RPMI7951 (cell line): ENCODE data around the gene TP73. TPM values are rescaled to one million over a fixed set of nuclear protein-coding genes. Genes with fewer than 3 reads are reported as not detected.
A peak's percentile ranks its signal among the peaks of the same experiment; 100 is the strongest.

Source experiments
- DNase-seq: peaks from one replicate; pipeline ENCODE4 v3.0.0-alpha.2; 2012; ENCODE audit warnings: low read depth
- total RNA-seq: library from RNA; depleted of rRNA; stranded (reverse); fragments of >200 nt; shearing (Covaris generic); gene quantifications from 2 replicates; pipeline ENCODE4 v1.2.3, GENCODE V29; 2014

TP73 gene
- total RNA-seq, 1 experiment from 2014 or later, result not detected

DNA sequence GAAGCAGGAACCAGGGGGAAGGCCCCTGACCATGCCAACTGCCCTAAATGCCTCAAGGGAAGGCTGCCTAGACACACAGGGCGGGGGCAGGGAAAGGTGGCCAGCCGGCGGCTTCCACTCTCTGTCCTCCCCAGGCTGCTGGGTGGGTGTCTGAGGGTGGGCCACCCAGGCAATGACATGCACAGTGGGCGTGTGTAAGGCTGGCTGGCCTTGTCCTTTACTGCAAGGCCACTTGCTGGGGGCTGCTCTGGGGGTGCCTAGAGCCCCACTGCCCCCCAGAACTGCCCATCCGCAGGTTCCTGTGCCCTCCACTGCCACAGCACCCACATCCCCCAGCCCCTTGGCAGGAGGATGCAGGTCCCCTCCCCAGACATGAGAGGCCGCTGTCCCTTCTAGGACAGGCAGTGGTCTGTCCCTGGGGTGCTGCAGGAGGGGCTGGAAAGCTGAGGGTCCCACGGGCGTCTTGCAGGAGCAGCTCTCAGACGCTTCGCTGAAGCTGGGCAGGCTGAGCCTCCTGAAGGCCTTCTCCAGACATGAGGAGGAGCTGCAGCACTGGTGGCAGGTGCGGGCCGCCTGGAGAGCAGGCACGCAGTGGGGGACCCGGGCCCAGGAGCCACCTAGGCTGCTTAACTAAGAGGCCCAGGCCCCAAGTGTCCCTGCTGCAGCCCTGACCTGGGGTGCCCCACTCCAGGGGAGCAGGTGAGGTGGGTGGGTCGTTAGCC, 110.0 kb downstream of the TP73 start:
- DNase-seq, result no peak

GRCh38 chr1:3762873-3763228, 110.5 kb downstream of the TP73 start:
- DNase-seq, result no peak

DNA sequence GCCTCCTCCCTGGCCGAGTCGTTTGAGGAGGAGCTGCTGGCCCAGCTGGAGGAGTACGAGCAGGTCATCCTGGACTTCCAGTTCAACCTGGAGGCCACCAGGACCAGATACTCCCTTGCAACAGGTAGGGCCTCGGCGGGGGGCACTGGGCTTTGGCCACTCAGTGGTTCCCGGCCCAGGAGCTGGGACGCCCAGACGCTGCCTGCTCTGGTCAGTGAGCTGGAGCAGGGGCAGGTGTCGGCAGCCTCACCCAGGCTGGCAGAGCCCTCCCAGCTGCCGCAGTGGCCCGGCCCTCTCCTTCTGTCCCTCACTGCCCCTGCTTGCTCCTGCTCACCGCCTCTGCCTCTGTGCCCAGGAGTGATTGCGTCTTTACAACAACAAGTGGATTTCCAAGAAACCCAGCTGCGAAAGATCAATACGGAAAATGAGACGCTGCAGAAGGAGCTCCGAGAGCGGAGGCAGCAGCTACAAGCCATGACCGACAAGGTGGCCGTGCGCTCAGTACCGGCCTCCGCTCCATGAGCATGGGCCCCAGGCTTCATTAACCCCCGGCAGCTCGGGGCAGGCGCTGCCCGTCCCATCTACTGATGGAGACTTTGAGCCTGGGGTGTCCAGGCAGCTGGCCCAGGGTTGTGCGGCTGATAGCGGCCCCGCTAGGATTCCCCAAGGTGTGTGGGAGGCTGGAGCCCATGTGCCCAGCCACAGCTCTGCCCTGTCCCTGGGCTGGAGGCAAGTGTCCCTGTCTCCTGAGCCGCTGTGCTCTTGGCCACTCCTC, 111.2 kb downstream of the TP73 start:
- DNase-seq, result no peak

DNA sequence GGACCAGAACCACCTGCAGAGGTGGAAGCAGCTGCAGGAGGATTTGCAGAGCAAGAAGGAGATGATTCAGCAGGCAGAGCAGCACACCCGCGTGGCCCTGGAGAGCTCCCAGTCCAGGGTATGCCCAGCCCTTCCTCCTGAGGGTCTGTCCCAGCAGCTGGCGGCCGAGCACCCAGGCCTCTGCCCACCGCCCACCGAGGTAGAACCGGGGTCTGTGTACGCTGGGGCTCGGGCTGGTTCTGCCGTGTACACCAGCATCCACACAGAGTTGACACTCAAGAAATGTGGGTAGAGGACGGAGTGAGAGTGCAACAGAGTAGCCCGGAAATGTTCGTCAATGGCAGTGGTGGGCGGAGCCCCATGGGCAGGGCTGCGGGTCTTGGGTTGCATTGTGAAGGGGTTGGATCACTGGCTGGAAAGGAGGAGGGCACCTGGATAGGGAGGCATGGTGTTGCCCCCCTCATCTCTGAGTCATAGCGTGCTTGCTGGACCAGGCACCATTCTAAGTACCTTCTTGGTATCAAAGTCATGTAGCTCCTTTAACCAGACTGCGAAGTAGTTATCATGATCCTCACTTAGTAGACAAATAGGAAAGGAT, 115.1 kb downstream of the TP73 start:
- no peak for DNase-seq

GRCh38 chr1:3768811-3769390, 116.6 kb downstream of the TP73 start:
- DNase-seq, result no peak

DNA sequence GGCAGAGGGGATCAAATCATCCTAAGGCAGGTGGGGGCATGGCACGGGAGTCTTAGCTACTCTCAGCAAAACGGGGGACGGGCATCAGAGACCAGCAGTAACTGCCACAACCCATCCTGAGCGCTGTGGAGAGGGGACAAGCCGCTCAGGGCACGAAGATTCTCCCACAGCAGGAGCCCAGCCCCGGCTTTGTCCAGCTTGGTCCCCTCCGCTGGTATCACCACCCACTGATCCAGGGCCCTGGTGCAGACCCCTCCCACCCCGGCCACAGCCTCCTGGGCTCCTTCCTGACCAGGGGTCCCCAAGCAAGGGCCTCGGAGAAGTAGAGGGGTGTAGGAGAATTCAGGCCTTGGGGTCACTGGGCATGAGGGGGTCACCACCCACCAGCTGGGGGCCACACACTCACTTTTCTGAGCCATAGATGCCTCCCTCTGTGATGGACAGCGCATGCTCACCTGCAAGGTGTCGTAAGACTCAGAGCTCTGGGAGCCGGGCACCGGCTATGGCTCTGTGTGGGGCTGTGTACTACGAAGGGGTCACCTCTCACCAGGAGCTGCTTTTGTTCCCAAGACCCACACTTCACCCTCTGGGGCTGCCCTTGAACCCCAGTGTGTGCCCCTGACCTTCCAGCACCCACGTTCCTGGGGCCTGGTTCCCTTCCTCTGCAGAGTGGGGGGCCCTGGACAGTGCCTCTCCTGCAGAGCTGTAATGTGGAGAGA, 117.9 kb downstream of the TP73 start:
- DNase-seq, result no peak

DNA sequence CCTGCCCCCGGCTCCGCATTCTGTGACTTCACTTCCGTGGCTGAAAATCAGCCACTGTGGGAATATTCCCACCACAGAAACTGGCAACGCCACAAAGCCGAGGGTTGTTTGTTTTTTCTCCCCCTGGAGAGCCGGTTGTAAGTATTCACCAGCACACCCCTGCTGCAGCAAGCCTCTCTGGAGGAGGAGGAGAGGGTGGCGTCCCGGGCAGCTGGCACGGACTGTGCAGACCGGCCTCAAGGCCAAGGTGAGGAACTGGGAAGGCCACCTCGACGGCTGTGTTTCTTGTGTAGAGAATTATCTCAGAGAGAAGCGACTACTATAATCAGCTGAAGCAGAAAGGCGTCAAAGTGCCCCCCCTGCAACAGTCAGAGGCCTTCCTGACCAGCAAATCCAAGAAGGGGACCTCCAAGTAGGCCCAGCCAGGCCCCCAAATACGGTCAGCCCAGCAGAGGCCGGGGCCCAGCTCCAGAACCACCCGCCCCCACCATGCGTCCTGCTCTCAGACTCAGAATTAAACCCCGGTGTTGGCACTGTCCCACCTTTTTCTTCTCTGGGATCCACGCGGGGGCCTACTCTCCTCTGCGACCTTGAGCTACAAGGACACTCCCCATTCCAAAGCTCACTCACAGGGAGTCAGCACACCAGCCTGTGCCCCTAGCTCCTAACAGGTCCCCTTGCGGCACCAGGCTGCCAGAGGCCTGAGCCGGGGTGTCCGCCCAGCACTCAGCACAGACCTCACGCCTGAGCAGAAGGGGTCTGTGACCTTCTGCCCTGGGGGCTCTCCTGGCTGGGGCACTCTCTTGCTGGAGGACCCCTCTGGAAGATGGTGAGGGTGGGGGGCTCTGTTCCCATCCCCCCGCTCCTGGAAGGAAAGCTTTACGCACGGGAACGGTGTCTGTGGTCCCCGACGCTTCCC, 119.1 kb downstream of the TP73 start:
- DNase-seq, result no peak

GRCh38 chr1:3772027-3772714, 119.9 kb downstream of the TP73 start:
- peak; percentile 70 for DNase-seq

DNA sequence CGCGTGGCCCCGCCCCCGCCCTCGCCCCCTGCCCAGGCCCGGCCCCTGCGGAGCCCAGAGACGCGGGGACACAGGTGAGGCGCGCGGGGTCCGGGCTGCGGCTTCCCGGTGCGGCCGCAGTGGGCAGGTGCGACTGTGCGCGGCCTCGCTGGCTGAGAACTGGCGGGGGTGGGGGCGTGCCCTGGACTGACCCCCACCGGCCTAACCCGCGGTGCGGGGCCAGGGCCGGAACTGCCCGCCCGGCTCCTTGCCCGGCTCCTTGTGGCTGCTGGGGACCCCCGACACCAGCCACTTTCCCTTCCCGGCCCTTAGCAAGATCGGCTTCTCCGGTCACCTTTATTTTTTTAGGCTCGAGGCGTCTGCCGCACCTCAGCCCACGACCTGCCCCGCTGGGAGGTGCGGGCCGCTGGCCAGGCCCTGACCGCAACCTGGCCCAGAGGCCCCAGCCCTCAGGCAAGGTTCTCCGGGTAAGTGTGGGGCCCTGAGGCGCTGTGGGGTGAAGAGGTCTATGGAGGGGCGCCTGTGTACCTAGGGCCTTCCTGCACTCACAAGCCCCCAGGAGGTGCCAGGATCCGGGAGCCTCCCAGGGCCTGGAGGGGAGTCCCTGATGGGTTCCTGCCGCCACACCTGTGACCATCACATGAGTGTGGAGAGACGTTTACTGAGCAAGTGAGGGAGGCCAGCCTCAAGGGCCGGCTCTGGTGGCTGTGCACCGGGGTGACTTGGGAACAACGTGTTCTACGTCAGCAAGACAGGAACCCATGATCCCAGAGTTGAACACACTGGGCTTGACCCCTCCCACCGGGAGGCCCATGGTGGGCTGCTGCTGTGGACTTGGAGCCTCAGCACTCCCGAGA, 120.6 kb downstream of the TP73 start, which contains the start of gene SMIM1:
SMIM1 (plus strand) TSS at position 35 of the 857 bp plus-strand sequence. CDS start 2,625 bp downstream, outside the sequence.
- no peak for DNase-seq

DNA sequence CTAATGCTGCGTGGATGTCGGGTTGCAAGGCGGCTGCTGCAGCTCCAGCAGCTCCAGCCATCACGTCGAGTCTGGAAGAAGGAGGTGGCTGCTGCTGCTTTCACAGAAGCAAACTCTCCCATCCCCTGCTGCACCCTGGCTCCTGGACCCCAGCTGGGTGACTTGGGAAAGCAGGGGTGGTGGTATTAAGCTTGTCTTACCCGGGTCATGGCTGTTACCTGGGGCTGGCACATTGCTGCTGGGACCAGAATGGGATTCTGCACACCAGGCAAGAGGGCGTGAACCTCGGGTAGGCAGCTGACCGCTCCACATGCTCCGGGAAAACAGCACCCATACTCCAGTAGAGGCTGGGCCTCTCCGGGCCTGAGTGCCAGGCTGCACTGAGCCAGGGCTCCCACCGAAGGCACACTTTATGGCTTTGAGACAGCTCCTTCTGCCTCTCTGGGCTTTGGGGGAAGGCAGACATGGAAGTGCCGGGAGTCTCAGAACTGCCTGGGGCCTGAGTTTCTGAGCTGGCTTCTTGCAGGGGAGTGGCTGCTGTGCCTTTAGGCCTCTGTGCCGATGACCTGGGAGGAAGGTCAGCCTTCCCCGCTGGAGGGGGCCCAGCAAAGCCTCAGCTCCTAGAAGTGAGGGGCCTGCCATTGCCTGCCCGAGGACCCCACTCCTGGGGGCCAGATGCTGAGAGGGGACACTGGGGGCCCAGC, 121.4 kb downstream of the TP73 start:
- DNase-seq, result no peak

- DNase-seq, result no peak
Observed at GRCh38 chr1:3774276-3774945, 122.1 kb downstream of the TP73 start.

DNA sequence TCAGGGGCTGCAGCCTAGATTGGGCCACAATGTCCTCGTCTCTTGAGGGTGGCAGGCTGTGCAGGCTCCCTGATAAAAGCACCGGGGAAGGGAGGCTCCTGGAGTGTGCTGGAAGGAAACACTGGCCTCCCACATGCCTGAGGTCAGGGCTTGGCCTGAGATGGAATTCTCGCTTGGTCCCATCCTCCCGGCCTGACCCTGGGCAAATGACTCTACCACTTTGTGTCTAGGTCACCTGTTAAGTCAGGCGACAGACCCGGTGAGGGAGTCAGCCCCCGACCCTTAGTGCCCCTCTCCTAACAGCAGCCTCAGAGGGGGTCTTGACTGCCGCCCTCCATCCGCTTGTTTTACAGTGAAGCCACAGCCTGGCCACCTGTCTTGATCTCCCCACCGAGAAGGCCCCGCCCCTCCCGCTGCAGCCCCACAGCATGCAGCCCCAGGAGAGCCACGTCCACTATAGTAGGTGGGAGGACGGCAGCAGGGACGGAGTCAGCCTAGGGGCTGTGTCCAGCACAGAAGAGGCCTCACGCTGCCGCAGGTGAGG, 122.7 kb downstream of the TP73 start:
- DNase-seq, result peak; percentile 24

DNA sequence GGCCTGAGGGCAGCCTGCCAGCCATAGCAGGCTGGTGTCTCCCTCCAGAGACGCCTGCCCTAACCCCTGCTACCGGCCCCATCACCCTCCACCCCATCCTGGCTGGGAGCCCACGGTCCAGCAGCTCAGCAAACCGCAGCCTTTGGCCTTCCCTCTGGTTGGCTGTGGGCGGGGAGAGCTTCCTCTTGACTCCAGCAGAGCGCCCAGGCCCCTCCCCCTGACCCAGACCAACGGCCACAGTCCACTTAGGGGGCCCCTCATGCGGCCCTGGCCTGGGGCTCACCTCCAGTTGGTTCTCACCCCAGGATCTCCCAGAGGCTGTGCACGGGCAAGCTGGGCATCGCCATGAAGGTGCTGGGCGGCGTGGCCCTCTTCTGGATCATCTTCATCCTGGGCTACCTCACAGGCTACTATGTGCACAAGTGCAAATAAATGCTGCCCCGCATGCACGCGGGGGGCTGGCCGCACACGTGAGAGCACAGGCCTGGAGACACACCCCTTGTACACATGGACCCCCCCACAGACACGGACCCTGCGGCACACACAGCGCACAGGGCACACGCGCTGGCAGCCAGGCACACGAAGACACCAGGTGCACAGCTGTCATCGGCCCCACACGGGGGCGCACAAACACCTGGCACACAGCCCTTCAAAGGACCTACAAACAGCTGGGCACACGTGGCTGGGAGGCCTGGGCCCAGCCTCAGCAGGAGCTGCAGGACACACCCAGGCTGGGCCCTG, 123.3 kb downstream of the TP73 start:
- peak; percentile 68 for DNase-seq

GRCh38 chr1:3776231-3776961, 124.1 kb downstream of the TP73 start:
- DNase-seq, result no peak

DNA sequence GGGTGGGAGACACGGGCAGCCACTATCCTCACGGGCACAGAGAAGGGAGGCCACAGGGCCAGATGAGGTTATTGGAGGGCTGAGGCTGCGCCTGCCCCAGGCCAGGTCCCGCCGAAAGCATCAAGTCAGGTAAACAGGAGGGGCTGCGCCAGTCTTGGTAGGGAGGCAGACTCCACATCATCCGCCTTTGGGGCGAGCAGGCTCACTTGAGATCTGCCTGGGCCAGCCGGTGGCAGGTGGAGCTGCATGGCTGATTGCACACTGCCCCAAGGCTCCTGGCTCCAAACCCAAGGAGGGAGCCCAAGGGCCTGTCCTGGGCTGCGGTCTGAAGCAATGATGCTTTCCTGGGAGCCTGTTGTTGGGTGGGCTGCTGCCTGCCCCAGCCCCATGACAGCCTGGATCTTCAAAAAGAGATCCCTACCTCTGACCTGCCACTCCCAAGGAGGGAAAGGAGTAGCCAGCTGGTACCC, 124.8 kb downstream of the TP73 start:
- no peak for DNase-seq
